ENCODE results near the gene ING4. TPM values are rescaled to one million over a fixed set of nuclear protein-coding genes. Genes with fewer than 3 reads are reported as not detected.

The ING4 gene
- total RNA-seq, 1 experiment from 2014 or later = 20.1 TPM

- WGBS (ENCODE audit: extremely low coverage, insufficient read length, low lambda C conversion rate) = no CpG with 5 or more reads among the region's 9 CpGs
- H3K79me2 ChIP-seq (ENCODE audit: insufficient read depth, low read length) = no peaks in the 10 kb centered on the region
- H3T11ph ChIP-seq (ENCODE audit: low read length) = no peak overlapping the region
- H3K27me3 ChIP-seq (ENCODE audit: insufficient read depth, low read length) = no peaks in the 10 kb centered on the region; the same call in 1 of the 2 replicates
- H3K4me3 Mint-ChIP-seq = no peak overlapping the region; a peak in 1 of 5 replicates
- H3K4me1 Mint-ChIP-seq = peaks cover 17 to 23% of the 10 kb centered on the region in 2 experiments
- no peak overlapping the region for H3K27ac ChIP-seq (ENCODE audit: insufficient read length, low read depth, low read length)
- peaks cover 26% of the 10 kb centered on the region for H3K27me3 Mint-ChIP-seq (ENCODE audit: low read depth)
- no peak for TF ChIP-seq CTCF (conservative IDR thresholded peaks at IDR 0.05)
- no peak for DNase-seq
- H3K14ac ChIP-seq (ENCODE audit: insufficient read depth, low read length) = no peak overlapping the region
- H3K4me1 ChIP-seq (ENCODE audit: insufficient read depth, low read length) = peaks cover 3% of the 10 kb centered on the region
- H4K5ac ChIP-seq (ENCODE audit: insufficient read length, low read depth, low read length) = no peak overlapping the region
- H3K4me2 ChIP-seq (ENCODE audit: insufficient read depth, insufficient read length, low read length) = no peak overlapping the region
- H3K56ac ChIP-seq (ENCODE audit: insufficient read length, low read depth, low read length) = no peak overlapping the region
- no peaks in the 10 kb centered on the region; a peak in 1 of 5 replicates for H3K9me3 Mint-ChIP-seq
- no peak overlapping the region for H3K4ac ChIP-seq (ENCODE audit: low read depth, low read length)
- H3K23me2 ChIP-seq (ENCODE audit: insufficient read length, low read depth, low read length, poor library complexity, severe bottlenecking) = peaks cover 6% of the 10 kb centered on the region
- no peak overlapping the region for H3K18ac ChIP-seq (ENCODE audit: insufficient read length, low read depth, low read length)
- H3K27ac Mint-ChIP-seq = no peak overlapping the region
- no peaks in the 10 kb centered on the region for H4K20me1 ChIP-seq (ENCODE audit: control insufficient read depth, insufficient read depth, insufficient read length)
- peaks cover 3 to 22% (median 8%) of the 10 kb centered on the region in 3 experiments; a peak in 6 of 7 replicates for H3K36me3 Mint-ChIP-seq (ENCODE audit: insufficient read depth in 1 of 3, low read depth in 3 of 3)
- no peak overlapping the region for H2BK15ac ChIP-seq (ENCODE audit: low read depth, low read length)
- no peaks in the 10 kb centered on the region for H3K9me3 ChIP-seq (ENCODE audit: control insufficient read depth, low read depth, low read length)
- no peak overlapping the region for H3K23ac ChIP-seq (ENCODE audit: insufficient read length, low read depth, low read length)
- no peak overlapping the region for H2BK20ac ChIP-seq (ENCODE audit: low read depth, low read length, poor library complexity, severe bottlenecking)
- no peak overlapping the region for H4K91ac ChIP-seq (ENCODE audit: insufficient read length, low read depth, low read length)
- H2BK12ac ChIP-seq (ENCODE audit: insufficient read length, low read depth, low read length) = no peak overlapping the region
- H3K9ac ChIP-seq (ENCODE audit: extremely low read depth, insufficient read length, low read length) = no peak overlapping the region
- H4K8ac ChIP-seq (replicated peaks; ENCODE audit: insufficient read length, low read depth, low read length) = no peak overlapping the region
- no peaks in the 10 kb centered on the region for H3K79me1 ChIP-seq (ENCODE audit: insufficient read depth, low read depth, low read length, poor library complexity, severe bottlenecking)
- H2AK5ac ChIP-seq (ENCODE audit: insufficient read length, low read length) = no peak overlapping the region
- H2BK120ac ChIP-seq (ENCODE audit: low read depth, low read length, poor library complexity, severe bottlenecking) = no peak overlapping the region
- H2BK5ac ChIP-seq (ENCODE audit: insufficient read length, low read length) = no peak overlapping the region
- H2AFZ ChIP-seq (ENCODE audit: low read length) = no peak overlapping the region
Measured at GRCh38 chr12:6694701-6695100, 31.8 kb upstream of the ING4 start.

All from H9 (cell line).